MM.1S (cell line): ENCODE results near the gene CFAP77.

Experiments
- EZH2 ChIP-seq: fragments of 300-600 bp; sonication (generic); optimal IDR thresholded peaks from 2 replicates; pipeline ENCODE3; 2017; ENCODE audit warnings: low read depth, mild to moderate bottlenecking, antibody characterized with exemption, low read length, mixed read lengths
- EZH2phosphoT487 ChIP-seq: fragments of 300-600 bp; sonication (generic); IDR thresholded peaks from 2 replicates; pipeline ENCODE4 v1.6.1; 2018; ENCODE audit warnings: antibody characterized with exemption, low read length
- TF ChIP-seq, protein P1 (sequence below): fragments of 300-600 bp; sonication (generic); IDR thresholded peaks from 2 replicates; pipeline ENCODE4 v1.5.1; 2016; ENCODE audit warnings: antibody characterized with exemption, low read length, mixed read lengths

DNA sequence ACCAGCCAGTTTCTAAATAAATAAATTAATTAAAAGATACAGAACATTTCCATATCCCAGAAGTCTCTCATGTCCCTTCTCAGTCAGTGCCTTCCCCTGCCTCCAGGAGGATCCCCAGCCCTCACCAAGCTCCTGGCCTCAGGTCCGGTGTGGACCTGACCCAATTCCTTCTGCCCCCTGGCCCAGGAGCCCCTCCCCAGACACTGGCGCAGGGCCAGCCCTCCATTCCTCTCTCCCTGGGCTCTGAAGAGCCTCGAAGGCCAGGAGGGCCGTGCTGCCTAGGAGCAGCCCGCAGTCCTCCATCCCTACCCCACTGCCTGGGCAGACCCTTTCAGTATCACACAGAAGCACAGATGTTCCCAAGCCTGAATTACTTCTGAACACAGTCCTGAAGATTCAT, 110.6 kb downstream of the CFAP77 start:
- TF ChIP-seq, protein P1, sequence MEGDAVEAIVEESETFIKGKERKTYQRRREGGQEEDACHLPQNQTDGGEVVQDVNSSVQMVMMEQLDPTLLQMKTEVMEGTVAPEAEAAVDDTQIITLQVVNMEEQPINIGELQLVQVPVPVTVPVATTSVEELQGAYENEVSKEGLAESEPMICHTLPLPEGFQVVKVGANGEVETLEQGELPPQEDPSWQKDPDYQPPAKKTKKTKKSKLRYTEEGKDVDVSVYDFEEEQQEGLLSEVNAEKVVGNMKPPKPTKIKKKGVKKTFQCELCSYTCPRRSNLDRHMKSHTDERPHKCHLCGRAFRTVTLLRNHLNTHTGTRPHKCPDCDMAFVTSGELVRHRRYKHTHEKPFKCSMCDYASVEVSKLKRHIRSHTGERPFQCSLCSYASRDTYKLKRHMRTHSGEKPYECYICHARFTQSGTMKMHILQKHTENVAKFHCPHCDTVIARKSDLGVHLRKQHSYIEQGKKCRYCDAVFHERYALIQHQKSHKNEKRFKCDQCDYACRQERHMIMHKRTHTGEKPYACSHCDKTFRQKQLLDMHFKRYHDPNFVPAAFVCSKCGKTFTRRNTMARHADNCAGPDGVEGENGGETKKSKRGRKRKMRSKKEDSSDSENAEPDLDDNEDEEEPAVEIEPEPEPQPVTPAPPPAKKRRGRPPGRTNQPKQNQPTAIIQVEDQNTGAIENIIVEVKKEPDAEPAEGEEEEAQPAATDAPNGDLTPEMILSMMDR = no peak
- TF ChIP-seq EZH2 (no peak), EZH2phosphoT487 (no peak)
